Measurements from ENCODE around the gene HDGF. TPM values are rescaled to one million over a fixed set of nuclear protein-coding genes. Genes with fewer than 3 reads are reported as not detected.

The HDGF gene
- total RNA-seq, 1 donor from 2014 or later, result 270 TPM

DNA sequence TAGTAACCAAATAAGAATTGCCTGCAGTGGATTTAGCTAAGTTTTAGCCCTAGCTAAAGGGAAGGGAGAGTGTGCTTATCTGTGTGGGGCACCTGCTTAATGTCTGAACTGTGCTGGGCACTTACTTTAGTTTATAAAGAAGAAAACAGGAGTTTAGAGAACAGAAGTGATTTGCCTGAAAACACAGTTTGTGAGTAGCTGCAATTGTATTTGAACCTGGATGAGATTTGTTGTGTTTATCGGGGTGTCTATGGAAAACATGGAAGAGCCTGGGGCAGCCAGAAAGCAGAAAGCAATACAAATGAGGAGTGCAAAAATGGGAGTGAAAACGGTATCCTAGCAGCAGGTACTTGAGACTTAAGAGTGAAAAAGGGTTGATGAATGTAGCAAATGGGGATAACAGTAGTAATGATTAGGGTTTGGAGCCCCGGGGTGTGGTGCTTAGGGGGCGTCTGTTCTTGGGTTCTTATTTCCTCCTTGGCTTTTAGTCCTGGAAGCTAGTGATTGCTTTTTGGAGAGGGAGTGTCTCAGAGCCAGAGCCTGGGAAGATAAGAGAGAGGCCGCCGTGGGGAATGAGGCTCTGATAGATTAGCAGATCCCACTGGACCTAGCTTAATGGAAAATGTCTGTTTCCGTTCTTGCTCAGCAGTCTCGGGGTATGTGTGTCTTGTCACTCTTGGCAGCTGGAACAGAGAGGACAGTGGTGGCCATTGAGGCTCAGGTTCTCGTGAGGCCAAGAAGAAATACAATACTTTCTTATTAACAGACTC is 21.4 kb upstream of the HDGF start:
- H3K9me3 Mint-ChIP-seq, result peaks cover 3% of the 10 kb centered on the region
- H3K4me1 Mint-ChIP-seq (ENCODE audit: unreplicated experiment), result peaks cover 59% of the 10 kb centered on the region
- no peak for DNase-seq (ENCODE audit: extremely low spot score, unreplicated experiment)
- TF ChIP-seq CTCF (conservative IDR thresholded peaks at IDR 0.05), result no peak
- H3K4me3 Mint-ChIP-seq, result peak overlapping the region; percentile 24
- peaks cover 26% of the 10 kb centered on the region for H3K36me3 Mint-ChIP-seq
- H3K27me3 Mint-ChIP-seq, result no peaks in the 10 kb centered on the region
- peak overlapping the region; percentile 36 for H3K27ac Mint-ChIP-seq

DNA sequence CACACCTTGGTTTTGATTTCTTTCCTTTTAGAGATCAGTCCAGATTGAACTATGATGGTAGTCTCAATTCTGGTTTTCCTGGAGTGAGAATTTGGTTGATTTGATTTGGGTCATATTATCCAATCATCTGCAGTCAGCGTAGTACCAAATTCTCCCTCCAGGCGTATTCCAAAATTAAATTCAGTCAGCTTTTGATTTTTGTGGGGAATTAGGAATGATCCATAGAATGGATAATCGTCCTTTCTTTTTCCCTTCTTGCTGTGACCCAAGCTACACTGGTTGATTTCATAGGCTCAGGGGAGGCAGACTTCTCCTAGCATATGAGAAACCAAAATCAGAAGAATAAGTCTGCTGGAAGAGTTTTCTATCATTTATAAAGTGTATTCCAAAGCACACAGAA is 20.7 kb upstream of the HDGF start:
- peak; percentile 54 for TF ChIP-seq CTCF (conservative IDR thresholded peaks at IDR 0.05)
- peak overlapping the region; percentile 21 for H3K4me3 Mint-ChIP-seq
- H3K36me3 Mint-ChIP-seq, result peaks cover 26% of the 10 kb centered on the region
- H3K27me3 Mint-ChIP-seq, result no peaks in the 10 kb centered on the region
- peak overlapping the region; percentile 36 for H3K27ac Mint-ChIP-seq
- no peak for DNase-seq (ENCODE audit: extremely low spot score, unreplicated experiment)
- H3K9me3 Mint-ChIP-seq, result peaks cover 3% of the 10 kb centered on the region
- H3K4me1 Mint-ChIP-seq (ENCODE audit: unreplicated experiment), result peaks cover 55% of the 10 kb centered on the region

DNA sequence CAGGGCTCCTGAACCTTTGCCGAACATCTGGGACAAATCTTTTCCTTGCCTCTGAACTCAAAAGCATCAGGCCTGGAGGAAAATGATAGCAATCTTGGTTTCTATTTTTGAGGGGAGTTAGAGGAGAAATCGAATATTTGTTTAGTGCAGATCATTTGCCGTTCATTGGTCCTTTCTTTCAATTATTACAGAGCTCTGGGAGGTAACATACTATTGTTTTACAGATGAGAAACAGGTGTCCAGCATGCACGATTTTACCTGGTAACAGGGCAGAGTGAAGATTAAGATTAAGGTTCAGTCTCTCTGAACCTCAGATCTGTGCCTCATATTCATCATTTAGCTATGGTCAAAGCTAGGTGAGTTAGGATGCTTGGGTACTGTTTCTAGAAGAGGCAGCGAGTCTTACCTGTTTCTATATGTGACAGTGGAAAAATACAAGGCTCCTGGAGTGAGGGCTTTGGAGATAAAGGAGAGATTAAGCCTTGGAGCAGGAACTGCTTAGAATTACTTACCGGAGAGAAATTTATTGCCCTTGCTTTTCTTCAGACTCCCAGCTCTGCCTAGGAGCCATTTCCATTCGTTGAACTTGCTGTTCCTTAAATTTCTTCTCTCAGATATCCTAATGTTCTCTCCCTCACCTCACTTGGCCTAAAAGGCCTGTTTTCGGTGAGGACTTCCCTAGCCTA is 17.3 kb upstream of the HDGF start:
- no peak overlapping the region for H3K27ac Mint-ChIP-seq
- H3K36me3 Mint-ChIP-seq, result peaks cover 24% of the 10 kb centered on the region
- H3K27me3 Mint-ChIP-seq, result no peaks in the 10 kb centered on the region

DNA sequence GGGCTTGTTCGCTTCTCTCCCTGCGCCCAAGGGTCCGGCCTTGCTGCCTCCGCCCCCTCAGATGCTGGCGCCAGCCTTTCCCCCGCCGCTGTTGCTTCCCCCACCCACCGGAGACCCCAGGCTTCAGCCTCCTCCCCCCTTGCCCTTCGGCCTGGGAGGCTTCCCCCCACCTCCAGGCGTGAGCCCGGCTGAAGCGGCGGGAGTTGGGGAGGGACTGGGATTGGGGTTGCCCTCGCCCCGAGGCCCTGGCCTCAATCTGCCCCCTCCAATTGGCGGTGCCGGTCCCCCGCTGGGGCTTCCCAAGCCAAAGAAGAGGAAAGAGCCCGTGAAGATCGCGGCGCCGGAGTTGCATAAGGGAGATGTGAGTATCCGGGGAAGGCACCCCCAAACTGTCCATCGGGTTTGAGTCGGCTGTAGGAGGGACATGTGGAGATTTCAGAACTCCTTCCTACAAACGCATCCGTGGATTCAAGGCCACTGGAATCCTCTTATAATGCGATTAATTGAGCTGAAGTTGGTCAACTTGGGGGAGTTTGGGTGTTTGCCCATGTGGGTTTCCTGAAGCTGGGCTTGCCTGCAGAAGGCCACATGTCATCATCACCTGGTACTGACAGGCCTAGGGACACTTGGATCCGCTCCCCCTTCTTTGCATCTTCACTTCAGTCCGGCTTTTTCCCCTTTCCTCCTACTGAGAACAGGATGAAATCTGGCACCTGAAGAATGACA is 16.6 kb upstream of the HDGF start:
- Mint-ChIP-seq H3K27ac (no peak overlapping the region), H3K4me3 (no peak overlapping the region), H3K4me1 (ENCODE audit: unreplicated experiment) (peaks cover 41% of the 10 kb centered on the region), H3K27me3 (no peaks in the 10 kb centered on the region), H3K9me3 (no peaks in the 10 kb centered on the region), H3K36me3 (peaks cover 18% of the 10 kb centered on the region)
- no peak for DNase-seq (ENCODE audit: extremely low spot score, unreplicated experiment)
- no peak for TF ChIP-seq CTCF (conservative IDR thresholded peaks at IDR 0.05)

More for the DNA sequence above, 17.3 kb upstream of the HDGF start:
- no peak for DNase-seq (ENCODE audit: extremely low spot score, unreplicated experiment)
- Mint-ChIP-seq H3K4me1 (ENCODE audit: unreplicated experiment) (peaks cover 48% of the 10 kb centered on the region), H3K9me3 (peaks cover 2% of the 10 kb centered on the region), H3K4me3 (no peak overlapping the region)
- TF ChIP-seq CTCF (conservative IDR thresholded peaks at IDR 0.05), result no peak

DNA sequence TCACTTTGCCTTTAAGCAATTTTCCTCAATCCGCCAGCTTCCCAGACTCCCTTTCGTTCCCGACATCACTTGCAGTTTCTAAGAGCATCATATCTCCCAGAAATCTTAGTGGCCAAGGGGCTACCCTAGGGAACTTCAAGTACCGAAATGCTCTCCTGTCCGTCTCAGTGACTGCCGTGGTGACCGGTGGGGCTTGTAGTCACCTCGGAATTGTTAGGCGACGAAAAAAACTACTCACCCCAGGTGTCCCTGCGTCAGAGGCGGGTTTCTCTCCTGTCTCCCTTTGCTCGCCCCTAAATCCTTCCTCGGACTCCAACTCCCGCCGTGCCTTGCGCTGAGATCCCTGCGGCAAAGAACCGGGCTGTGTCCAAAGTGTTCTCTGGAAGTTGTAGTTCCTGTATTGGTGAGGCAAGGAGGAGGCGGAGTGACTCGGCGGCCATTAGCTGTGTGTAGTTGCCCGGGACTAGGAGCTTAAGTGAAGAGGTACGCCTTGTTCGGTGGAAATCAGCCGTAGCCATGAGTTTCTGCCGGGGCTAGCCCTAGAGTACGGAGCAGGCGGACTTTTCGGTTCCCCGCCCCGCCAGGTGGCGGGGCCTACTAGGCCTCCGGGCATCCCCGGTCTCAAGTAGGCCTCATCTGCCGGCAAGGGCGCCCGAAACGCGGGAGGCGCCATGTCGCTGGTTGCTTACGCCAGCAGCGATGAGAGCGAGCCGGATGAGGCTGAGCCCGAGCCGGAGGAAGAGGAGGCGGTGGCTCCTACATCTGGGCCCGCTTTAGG is 15.8 kb upstream of the HDGF start, which contains the start of gene PRCC:
PRCC (plus strand) TSS at position 435 of the 778 bp plus-strand sequence; CDS start at position 672, 237 bp downstream.
- Mint-ChIP-seq H3K9me3 (no peaks in the 10 kb centered on the region), H3K27ac (no peak within 1 kb of the TSS), H3K4me3 (no peak within 1 kb of the TSS), H3K4me1 (ENCODE audit: unreplicated experiment) (peaks cover 34% of the 10 kb centered on the region), H3K27me3 (no peaks in the 10 kb centered on the region), H3K36me3 (peaks cover 18% of the 10 kb centered on the region)
- peak; percentile 40 for TF ChIP-seq CTCF (conservative IDR thresholded peaks at IDR 0.05)
- peak; percentile 98 for DNase-seq (ENCODE audit: extremely low spot score, unreplicated experiment)
